Measurements from ENCODE around the gene ZNF362.

ZNF362 gene

DNA sequence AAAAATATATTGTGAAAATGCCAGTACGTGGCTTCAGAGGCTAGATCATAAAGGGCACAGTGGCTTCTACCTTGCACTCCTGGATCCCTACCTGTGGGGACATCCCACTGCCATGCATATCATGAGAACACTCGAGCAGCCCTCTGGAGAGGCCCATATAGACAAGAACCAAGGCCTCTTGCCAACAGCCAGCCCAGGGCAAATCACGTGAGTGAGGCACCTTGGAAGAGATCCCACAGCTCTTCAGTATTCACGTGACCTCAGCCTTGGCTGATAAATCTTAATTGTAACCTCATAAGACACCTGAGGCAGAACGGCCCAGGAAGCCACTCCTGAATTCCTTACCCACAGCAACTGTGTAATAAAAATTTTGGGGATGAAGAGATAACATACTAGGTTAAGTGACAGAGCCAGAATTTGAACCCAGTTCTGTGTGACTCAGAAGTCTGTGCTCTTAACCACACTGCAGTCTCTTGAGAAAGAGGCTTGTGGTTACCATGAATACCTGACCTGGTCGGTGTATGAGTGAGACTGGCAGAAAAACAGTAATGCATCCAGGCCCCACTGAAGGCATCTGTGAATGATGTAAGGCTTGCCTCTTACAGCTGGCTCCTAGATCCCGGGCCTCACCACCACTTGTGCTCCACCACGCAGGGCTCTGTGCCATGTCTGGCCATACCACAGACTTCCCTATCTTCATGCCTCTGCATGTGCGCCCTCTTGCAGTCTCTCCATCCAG lies 71.5 kb downstream of the ZNF362 start:
- no peak for DNase-seq (ENCODE audit: low spot score)

DNA sequence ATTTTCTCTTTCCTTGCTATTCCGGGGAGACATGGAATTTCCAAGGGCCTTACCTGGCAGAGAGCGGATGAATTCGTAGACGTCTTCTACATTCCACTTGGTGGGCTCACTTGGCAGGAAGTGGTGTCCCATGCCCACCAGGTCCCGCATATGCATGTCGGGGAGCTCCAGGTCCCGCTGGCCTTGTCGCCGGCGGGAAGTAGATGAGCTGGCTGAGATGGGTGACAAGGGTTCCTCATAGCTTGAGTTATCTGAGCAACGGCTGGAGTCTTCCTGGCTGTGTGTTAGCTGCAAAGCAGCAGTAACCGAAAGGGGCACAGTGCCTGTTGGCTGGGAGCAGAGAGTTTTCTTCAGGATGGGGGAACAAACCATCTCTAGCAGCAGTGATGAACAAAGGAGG lies 72.5 kb downstream of the ZNF362 start:
- DNase-seq (ENCODE audit: low spot score) = no peak

DNA sequence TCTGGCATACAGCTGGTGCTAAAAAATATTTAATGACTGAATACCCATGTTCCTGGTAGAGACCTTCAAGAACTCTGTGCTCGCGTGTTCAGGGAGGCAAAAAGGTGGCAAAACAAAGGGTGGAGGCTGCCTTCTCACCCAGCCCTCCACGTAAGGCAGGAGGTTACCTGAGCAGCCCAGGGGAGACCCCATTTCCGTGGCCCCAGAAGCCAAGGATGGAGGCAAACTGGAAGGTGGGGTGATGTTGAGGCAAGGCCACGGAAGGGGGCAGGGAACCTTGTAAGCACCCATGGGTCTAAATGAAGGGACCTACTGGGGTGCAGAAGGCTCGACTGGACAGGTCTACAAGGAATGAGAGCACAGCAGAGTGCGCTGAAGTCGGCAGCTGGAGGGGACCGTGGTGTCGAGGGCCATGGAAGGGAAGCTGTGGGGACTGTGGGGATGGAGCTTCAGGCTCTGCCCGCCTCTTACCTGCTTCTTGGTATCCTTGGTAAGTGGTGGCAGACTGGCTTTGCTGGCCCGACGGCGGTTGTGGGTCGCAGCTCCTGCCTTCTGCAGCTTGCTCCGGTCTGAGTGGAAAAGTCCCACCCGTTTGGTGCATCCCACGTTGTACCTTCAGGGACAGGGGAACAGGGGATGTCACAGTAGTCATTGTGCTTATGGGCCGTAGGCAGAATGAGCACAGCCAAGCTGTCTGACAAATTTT lies 73.5 kb downstream of the ZNF362 start:
- DNase-seq (ENCODE audit: low spot score) = no peak

DNA sequence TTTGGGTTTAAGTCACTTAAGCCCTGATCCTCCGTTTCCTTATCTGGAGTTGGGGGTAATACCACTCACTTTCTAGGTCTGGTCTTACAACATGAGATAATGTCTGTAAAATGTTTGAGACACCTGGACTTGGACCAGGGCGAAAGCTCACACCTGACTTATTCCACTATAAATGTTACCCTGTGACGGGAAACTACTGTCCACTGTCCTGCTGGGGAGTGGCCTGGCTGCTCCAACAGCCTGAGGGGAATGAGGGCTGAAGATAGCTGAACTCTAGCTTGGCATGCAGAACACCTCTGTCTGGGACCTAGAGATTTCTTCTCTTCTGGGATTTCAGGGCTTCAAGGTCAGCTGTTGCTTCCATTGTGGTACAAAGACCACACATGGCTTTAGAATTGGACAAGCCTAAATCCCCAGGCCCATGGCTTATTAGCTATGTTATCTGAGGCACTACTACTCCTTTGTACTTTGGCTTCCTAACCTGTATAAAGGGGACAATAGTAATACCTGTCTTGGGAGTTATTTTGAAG lies 74.1 kb downstream of the ZNF362 start:
- DNase-seq (ENCODE audit: low spot score) = no peak

DNA sequence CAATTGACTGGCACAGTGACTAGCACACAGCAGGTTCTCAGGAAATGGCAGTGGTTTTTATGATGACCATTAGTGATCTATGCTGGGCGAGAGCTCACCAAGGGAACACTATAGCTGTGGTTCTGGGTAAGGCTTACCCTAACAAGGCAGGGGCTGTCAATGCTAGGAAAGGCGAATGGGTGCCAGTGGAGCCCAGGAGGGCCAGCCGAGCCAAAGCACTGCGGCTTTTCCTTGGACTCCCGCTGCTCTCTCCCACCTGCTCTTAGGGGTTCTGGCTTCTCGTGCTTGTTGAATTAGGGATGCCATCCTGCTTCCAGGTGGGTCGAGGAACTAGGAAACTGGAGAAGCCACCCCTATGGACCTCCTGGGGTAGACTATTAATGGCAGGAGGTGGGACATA lies 74.6 kb downstream of the ZNF362 start:
- DNase-seq (ENCODE audit: low spot score) = no peak

DNA sequence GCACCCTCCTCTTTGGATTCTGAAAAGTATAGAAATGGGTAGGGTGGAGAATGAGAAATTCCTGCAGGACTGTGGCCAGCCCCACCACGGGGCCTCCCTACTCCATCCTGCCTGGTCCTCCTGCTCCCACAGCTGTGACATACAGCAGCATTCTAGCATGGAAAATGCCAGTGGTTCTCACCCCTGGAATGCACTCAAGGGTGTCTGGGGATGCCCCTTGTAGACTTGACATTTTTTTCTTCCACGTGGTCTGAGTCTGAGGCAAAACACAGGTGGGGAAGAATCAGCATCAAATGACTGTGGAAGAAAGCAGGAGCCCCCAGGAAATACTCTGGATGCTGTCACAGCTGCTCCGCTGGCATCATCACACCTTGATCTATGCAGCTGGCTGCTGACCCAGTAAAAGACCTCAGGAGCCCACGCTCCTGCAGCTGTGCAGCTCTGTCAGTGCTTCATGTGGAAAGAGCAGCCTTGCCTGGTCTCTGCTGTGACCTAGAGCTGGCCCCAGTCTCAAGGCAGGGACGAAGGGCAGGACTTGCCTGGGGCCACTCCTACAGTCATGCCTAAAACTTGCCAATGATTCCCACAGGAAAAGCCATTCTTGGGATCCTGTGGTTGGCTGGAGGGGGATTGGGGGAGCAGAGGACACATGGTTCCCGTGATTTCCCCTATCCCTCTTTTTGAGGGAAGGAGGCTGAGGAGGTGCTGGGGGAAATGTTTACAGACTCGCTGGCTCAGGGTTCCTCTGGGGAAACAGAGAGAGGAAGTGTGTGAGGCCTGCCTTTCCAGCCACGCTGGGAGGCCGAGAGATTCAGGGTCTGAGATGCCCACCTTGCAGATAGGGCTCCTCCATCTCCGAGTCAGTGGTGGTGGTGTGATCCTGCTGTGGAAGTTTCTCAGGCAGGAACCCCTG lies 75.4 kb downstream of the ZNF362 start:
- DNase-seq (ENCODE audit: low spot score) = no peak

DNA sequence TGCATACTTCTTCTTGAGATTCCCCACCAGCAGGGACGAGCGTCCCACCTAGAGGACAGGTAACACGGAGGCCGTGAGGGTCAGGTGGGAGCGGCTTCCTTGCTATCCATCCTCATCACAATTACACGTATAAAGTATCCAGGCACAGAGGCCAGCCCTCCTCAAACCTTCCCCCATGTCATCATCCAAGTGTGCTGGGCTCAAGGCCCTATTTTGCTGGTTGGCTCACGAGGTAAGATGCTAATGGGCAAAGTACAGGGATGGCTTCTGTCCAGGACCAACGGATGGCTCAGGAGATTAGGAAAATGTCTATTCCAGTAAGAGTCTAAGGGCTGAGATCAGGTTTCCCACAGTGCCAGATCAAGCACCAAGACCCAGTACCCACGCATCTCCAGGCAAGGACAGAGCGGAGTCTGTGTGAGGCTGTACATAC lies 76.1 kb downstream of the ZNF362 start:
- DNase-seq (ENCODE audit: low spot score) = no peak

DNA sequence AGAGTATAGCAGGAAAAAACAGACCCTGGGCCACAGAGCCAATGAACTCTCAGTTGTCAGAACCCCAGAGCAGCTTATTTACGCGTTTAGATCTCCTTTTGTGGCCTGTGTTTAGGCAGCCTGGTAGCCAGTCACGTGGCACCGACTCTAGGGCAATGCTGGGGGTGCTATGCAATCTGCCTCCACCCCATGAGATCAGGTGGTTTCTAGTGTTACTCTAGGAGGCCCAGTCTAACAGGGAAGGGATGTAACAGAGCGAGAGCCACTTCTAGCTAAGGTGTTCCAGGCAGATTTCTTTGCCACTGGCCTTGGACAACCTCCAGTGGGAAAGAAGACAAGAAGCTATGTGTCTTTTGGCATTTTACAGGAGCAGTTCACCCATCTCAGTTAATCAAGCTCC lies 76.6 kb downstream of the ZNF362 start:
- DNase-seq (ENCODE audit: low spot score) = no peak

DNA sequence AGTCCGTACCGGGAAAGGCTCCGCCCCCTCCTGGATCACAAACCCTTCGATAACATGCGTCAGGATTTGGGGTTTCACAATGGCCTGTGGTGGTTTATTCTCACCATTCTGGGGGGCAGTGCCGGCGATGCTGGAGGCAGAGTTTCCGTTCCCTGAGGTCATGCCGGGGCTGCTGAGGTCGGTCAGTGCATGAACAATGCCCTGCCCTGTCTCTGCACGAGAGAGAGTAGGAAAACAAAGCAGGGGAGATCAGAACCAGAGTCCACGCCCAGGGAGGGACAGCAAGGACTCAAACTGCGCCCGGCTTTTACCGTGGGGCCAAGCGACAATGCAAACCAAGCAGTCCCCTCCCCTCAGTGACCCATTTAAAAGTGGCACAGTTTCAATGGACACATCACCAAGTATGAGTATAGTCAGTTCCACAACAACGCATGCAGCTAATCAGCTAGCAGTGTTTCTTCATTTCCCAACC lies 77.8 kb downstream of the ZNF362 start:
- DNase-seq (ENCODE audit: low spot score) = no peak

DNA sequence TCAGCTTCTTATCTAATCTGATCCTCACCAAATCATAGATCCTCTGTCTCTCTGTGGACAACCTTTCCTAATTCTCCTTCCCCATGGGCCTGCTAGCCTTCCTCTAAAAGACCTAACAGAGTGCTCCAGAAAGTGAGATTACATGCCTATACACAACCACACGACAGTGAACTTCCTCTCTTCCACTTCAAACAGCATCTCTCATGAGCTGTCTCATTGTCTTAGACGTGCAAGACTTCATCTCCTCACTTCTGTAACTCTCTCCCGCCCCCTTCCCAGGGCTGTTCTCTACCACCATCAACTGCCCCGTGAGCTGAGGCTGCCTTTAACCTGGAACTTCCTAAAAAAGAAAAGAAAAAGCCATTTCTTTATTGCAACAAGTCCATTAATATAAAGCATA lies 78.7 kb downstream of the ZNF362 start:
- no peak for DNase-seq (ENCODE audit: low spot score)

DNA sequence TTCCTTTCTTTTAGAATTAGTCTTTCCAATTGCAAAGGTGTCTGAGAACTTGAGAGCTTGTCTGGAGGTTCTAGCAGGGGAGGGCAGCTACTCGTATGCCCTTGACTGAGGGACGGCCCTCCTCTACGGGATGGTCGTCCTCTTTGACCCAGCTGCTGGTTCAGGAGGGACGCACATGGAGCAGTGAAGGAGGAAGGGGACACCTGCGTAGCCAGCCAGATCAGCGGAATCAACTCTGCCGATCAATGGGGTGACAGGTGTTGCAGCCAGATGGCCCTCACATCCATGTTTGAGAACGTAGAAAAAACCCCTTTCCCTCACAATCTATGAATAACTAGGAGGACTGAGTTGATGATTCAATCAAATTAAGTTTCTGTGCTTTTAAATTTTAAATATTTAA lies 80.3 kb downstream of the ZNF362 start:
- no peak for DNase-seq (ENCODE audit: low spot score)

DNA sequence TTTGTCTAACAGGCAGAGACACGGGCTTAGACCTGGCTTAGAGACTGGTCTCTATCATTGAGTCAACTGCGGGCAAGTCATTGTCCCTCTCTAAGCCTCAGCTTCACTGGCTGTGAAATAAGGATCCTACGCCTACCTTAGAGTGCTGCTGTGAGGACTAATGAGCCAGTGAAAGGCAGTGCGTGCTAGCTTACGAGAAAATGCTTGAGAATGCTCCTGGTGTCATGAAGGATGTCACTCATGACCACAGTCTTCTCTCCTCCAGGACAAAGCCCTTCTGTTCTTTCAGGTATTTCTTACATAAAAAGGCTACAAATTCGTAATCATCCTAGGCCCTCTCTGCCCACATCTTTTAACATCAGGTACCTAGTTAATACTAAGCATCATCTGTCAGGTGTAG lies 81.1 kb downstream of the ZNF362 start:
- no peak for DNase-seq (ENCODE audit: low spot score)

DNA sequence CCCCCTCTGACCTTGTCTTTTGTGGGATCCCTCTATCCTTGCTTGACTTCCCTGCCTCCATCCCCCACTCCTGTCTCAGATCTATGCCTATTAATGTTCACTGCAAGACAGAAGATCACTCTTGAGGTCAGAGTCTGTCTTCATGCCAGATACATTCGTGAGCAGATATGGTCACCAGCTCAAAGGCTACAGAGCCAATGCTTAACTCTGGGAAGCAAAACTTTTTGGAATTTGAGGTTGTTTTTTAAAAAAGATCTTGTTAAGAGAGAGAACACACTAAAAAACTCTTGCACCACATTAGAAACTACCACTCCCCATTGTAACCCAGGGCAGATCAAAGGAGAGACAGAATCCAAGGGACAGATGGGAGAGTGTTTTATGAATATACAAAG lies 81.8 kb downstream of the ZNF362 start:
- no peak for DNase-seq (ENCODE audit: low spot score)

DNA sequence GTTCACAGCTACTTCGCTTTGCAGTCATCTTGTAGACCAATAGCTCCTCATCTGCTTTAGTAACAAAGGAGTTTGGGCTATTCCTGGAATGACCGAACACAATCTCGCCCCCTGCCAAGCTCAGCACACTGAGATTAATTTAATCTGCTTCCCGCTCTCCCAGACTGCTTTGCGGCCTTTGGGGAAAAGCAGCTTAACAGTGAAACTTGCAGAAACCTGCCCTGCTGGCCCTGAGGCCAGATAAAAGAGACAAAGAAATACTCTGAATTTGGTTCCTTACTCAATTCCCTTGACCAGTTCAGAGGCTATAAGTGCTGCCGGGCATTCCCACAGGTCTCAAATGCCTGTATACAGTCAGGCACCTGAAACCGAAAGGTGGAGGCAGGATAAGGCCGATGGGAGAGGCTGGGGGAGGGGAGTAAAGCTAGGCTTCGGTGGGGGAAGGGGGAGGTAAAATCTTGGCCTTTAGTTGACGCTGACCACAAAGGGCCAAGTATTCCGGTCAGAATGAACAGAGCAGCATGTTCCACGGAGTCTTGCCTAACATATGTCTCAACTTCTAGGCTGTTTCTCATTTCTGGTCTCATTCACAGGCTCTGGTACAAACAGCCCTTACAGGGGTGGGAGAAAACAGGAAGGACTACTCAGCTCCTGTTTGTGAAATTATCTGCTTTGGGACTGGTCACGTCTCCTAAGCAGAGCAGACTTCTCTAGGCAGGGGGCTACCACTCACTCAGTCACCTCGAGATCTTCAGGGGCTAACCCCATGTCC lies 82.3 kb downstream of the ZNF362 start:
- DNase-seq (ENCODE audit: low spot score) = no peak

DNA sequence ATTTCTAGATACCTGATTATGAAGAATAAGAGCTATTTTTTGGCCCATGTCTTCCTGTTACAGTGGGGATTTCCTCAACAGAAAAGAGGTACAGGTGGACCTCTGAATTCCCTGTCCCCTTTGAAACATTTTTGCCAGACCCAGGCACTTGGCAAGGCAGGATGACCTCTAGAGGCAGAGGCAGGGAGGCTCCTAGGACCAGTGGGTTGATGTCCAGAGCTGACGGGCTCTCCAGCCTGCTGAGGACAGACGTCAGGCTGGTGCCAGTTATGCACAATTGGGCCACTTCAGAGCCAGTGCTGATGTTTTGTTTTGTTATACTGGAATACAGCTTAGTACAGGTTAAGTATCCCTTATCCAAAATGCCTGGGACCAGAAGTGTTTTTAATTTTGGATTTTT lies 83.1 kb downstream of the ZNF362 start:
- no peak for DNase-seq (ENCODE audit: low spot score)

DNA sequence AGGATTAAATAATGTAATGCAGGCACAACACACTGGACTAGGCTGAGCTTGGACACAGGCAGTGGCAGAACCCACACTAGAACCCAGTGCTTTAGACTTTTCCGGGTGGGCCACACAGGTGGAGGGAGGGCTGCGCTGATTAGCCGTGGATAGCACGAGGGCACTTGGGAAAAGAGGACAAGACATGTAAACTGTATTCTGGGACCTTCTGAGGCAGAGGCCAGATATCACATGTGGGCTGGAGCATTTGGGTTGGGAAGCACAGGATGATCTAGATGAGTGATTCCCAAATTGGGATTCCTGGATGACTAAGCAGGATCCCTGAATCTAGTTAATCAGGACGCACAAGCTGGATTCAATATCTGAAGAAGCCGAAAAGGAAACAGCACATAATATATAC lies 84.9 kb downstream of the ZNF362 start:
- no peak for DNase-seq (ENCODE audit: low spot score)

DNA sequence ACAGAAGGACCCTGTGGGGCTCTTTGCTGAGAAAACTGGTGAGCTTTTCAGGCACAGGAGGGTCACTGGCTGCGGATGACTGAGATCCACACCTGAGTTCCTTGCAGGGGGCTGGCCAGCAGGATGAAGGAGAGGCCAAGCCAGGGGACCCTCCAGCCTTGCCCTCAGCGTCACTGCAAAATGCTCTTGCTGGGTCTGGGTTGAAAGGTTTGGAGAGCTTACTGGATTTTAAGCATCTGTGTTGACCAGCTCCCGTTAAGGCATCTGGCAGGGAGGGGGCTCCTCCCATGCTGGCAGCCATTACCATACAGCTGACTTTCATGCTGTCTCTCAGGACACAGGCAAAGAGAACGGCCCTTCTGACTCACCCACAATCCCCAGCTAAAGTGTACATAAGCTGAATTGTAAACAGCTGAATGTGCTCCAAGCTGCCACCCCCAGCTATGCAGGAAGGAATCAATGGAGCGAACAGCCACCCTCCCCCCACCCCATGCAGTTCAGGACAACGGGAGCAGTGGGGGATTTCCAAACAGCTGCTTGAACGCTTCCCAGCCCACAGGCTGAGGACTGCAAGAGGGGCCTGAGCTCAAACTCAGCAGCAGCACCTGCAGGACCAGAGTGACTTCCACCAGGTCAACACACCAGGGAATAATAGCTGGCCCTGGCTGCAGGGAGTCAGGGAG lies 85.9 kb downstream of the ZNF362 start:
- DNase-seq (ENCODE audit: low spot score) = peak; percentile 80

DNA sequence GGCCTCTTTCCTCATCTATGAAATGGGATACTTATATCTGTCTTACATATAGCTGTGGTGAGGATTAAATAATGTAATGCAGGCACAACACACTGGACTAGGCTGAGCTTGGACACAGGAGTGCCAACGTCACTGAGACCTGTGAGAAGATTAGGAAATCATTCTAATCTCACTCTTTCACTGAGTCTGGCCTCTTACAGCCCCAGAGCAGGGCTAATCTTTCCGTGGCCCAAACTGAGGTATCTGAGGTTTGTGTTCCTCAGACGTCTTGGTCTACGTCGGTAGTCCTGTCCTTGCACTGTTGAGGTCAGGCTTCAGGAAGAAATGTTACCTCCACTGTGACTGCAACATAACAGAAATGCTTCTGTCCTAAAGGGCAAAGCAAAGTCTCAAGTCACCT lies 87.2 kb downstream of the ZNF362 start:
- DNase-seq (ENCODE audit: low spot score) = no peak

DNA sequence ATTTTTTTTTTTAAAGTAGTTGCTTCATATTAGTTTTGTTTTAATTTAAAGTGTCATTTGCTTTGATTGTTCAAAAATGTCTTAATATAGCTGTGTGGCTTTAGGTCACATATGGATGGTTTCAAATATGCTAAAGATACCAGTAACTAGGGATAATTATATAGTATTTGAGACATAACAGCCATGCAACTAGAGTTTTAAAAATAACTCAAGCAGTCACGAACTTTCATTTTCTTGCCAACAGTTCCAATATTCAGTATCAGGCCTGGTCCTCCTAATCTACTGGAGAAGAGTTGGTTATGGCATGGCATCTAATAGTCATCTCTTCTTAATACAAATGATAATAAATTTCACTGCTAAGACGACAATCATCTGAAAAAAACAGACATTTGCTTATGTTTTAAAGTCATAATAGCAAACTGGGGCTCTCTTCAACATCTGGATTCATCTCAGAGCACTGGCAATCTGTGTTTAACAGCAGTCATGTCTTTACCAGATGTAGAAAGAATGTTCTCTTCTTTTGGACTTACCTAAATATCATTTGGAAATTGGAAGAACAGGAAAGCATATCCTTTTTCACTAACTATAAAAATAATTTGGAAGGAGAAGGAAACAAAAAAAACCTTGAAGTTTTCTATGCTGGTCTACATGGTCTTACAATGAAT lies 88.7 kb downstream of the ZNF362 start:
- no peak for DNase-seq (ENCODE audit: low spot score)

DNA sequence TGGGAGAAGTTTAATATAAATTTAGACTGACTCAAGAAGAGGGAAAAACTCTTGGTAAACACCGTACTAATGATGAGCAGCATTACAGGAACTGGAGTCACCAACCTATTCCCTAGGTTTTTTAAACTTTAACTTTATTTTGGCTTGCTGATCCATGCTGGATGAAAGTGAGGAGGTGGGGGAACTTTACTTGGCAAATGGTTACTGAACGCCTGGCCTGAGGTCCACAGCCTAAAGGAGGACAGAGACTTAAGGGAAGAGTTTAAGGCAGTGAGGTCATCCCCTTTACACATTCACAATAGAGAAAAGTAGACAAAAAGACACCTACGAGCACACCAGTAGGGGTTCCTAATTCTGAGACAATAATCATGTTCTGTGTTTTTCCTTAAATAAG lies 90.2 kb downstream of the ZNF362 start:
- no peak for DNase-seq (ENCODE audit: low spot score)

Measured in kidney capillary endothelial cell (primary cell).